Keratinocyte (primary cell): ENCODE data around the gene CCDC172.

Experiments
- CTCF ChIP-seq, 3 experiments: IDR thresholded peaks in 1 of 3; conservative IDR thresholded peaks in 1 of 3; optimal IDR thresholded peaks in 1 of 3; 2 replicates in 2 of 3; 3 replicates in 1 of 3; pipeline versions ENCODE3 to v1.5.1; 2011; ENCODE audit warnings: low read length in 3 of 3, mild to moderate bottlenecking in 3 of 3, moderate library complexity in 2 of 3, control low read depth in 1 of 3, inconsistent platforms in 1 of 3; ENCODE audit not compliant: insufficient read depth in 2 of 3; ENCODE audit errors: extremely low read depth in 1 of 3
- EZH2 ChIP-seq: IDR thresholded peaks from one replicate; pipeline ENCODE4 v1.6.1; 2012; ENCODE audit warnings: inconsistent platforms, mild to moderate bottlenecking, low read length, moderate library complexity

GRCh38 chr10:116355341-116355740 lies 31.1 kb downstream of the CCDC172 start:
- TF ChIP-seq CTCF (optimal IDR thresholded peaks at IDR 0.05 in 1 of 3, IDR thresholded peaks at IDR 0.05 in 1 of 3, conservative IDR thresholded peaks at IDR 0.05 in 1 of 3; ENCODE audit: extremely low read depth in 1 of 3, insufficient read depth in 2 of 3, low read length in 3 of 3): no peak
- no peak for TF ChIP-seq EZH2
